ENCODE measurements around the gene ZBP1.

ZBP1 gene

DNA sequence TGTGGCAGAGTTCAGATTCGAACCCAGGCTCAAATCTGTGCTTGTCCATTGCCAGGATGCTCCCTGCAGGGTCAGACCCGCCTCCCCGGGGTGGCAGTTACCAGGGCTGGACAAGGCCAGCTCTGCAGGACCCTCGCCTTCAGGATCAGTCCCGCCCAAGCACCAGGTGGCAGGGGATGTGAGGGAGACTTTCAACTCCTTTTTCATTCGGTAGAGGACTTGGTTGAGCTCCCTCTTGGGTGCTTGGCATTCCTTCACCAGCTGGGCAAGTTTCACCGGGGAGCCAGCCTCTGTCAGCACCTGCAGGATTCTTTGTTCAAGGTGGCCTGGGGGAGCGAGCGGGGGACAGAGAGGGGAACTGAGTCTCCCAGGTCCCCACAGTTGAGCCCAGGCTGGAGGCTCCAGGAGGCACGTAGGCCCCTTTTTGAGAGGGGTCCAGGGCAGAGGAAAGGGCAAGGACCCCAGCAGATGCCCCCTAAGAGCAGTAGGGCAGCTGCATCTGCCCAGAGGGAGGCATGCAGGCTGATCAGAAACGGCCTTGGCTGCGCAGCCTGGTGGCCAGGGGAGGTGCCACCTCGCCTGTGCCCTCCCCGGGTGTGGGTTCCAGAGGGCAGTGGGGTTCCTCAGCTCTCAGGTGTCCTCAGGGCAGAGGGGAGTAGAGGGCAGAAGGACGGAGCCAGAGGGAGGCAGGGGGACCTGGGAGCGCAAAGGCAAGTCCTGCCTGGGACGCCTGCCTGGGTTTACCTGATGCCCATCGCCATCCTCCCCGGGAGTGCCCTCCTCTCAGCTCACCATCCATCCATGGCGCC is 3.9 kb downstream of the ZBP1 start:
- DNase-seq = no peak

DNA sequence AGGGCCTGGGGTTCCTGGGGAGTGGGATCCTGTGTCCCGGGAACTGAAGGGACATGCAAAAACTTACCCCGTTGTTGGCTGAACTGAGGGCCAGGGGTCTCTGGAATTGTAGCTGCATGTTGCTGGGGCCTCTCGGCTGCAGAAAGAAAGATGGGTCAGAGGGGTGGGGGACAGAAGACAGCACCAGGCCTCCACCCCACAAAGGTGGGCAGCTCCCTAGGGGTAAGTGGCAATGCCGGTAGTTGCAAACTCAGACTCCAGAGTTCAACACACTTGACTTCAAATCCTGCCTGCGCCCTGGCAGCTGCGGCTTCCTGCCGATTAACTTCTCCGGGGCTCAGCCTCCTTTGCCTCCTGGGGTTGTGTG is 4.8 kb downstream of the ZBP1 start:
- DNase-seq = no peak

DNA sequence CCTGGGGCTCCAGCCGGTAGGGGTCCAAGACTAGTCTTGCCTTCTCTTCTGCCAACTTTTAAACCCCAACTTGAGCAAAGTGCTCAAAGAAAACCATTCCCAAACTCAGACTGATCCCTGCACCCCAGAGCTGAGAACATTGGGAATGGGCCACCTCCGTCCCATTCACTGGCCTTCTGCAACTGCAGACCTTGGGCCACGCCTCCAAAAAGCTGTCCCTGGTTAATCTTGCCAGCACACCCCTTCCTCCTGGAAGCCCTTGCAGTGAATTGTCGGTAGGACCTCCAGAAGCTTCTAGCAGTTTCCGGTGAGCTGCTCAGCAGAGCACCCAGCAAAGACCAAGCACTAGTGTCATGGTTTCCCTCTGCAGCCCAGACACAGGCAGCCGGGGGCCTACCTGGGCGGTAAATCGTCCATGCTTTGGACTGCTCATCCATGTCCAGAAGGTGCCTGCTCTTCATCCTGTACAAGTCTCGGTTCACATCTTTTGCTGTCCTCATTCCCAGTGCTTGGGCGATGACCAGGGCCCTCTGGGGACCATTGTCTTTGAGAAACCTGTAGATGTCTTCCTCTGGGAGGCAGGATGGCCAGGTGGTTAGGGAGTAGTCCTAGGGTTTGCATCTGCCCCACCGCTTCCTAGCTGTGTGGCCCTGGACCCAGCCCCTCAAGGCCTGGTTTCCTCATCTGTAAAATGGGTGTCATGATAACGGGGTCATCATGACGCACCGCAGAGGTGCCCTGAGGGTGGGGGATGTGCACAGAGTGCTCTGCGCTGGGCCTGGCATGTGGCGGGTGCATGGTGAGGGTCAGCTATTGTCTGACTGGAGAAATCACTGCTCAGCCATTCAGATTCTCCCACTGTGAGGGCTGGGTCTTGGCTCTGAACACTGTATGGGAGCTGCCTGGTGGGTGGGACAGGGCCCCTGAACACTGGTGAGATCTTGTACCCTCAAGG is 5.5 kb downstream of the ZBP1 start:
- no peak for DNase-seq

DNA sequence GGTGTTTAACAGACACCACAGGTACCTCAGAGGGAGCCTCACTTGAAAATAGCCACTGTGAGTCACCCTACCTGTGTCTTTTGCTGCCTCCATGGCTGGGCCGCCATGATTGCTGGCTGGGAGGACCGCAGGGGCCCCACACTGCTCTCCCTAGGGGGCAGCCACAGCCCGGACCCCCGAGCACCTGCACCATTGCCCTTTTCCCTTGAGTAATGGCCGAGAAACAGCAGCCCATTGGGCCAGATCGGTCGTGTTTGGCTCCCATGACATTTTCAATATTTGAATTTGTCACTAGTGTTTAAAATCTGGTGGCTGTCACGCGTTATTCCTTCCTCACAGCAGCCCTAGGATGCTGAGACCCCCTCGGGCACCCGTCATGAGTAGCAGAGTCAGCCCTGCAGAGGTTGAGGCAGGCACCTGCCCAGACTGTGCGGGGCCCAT is 6.7 kb downstream of the ZBP1 start:
- no peak for DNase-seq

DNA sequence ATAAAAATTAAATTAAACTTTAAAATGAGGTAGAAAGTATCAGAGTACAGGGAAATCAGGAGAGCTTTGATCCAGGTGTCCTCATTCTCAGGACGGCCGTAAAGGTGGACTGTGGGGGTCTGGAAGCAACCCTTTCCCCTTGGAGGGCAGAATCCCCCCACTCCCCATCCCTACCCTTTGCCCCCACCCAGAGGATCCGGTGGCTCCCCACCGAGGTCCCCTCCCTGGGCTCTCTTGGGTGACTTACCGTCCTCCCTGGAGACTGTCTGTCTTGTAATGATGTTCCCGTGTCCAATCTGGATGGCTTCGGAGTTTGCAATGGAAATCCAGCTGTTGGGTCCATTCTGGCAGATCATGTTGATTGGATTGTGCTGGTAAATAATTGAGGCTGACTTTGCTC is 7.3 kb downstream of the ZBP1 start:
- no peak for DNase-seq

DNA sequence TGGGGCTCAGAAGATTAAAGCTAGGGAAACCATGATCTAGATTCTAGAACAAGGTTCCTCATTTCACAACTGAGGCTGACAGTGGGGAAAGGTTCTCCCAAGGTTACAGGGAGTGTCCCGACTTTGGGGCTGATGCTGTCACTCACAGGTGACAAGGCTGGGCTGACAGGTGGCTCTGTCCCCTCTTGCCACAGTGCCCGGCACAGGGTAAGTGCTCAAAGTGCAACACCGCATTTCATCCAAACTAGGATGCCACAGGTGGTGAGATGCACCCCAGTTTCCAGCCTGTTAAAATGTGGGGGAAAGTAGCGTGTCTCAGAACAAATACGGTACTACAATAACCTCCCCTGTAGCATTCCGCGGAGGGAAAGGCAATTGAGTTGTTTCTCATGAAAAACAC is 7.8 kb downstream of the ZBP1 start:
- no peak for DNase-seq

DNA sequence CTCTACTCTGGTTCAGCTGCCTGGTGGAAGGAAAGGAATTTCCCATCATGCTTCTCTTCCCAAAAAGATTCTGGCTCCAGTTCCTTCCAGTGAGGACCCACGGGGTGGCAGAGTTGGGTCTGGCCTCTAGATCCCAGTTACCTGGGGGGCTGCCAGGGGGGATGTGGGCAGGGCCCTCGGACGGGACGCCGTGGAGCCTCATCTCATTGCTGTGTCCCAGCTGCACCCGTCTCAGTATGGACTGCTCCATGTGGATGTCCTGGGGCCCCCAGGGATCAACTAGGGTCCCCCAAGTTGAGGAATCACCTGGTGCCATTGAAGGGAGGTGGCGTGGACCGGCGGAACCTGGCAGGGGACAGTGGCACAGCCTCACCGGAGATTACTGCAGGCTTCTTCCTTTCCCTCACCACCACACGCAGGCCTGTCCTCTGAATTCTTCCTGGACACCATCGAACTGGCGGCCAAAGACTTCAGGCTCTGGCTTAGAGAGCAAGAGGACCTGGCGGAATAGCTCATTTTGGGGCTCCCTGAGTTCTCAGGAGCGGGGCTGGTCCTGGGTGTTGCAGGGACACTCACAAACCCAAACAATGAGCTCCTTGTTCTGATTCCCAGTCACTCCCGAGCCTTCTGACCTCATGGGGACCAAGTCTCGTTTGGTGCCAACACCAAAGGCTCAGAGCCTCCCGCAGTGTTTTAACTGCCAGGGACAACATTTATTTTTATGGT is 8.5 kb downstream of the ZBP1 start:
- DNase-seq = no peak

DNA sequence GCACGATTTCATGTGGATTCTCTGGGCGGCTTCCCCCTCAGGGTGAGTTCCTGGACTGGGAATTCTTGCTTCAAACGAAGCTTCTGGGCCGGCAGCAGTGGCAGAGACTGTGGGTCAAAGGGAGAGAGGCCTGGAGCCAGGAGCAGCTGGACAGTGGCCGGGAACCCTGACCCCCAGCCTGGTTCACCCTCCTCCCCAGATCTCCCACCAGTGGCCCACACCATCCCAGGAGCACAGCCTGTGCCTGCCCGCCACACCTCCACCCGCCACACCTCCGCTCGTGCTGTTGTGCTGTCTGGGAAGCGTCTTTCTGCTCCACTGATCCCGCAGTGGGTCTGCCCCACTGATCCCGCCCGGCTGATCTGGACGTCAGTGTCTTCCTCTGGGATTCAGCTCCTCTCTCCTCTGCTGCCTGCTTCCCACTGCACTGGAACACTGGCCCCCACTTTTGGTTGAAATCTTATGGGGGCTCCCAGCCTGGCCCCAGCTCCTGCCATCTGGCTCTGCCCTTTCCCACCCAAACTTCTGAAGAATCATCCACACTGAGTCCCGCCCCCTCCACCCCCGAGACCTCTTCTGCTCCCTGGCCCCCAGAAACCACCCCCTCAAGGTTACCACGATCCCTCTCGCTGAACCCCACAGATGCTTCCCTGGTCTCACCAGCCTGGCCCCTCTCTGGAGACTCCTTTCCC is 9.8 kb downstream of the ZBP1 start:
- DNase-seq = no peak

DNA sequence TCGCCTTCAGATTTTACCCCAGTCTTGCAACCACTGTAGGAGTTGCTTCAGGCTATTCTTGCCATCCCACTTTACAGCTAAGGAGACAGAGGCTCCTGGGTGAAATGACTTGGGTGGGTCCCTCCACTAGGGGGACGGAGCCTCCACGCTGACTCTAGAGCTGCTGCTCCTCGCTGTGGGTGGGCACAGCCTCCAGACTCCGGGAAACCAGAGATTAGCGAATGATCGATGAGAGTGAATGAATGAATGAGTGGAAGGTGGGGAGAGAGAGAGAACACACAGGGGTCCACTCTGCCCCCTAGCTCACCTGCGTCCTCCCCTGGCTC is 10.4 kb downstream of the ZBP1 start:
- DNase-seq = no peak

DNA sequence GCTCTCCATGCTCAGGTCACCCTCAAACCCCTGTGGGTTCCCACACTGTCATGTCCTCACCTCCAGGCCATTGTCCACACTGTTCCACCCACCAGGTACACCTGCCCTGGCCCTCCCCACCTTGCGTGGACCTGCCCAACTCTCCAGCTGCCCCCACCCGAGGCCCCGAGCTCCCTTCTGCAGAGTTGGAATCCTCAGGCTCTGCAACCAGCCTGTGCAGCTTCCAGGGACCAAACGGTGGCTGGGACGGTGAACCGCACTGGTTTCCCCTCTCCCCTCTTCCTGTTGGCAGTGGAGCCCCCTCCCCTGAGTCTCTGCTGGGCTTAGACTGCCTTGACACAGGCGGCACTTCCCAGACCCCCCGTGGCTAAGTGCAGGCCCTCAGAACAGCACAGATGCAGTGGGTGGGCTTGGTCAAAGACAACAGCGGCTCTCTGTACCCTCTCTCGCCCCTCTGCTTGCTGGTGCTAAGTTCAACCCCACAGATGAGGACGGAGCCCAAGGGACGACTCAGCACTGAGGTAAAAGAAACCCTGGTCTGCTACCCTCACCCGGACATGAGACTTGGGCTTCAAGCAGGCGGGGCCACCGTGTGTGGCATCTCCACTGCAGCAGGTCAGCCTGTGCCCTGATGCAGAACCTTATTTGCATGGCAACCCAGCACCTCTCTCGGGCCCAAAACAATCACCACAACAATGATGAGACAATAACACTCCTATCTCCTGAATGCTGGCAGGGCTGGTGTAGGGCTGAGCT is 11.0 kb downstream of the ZBP1 start:
- DNase-seq = no peak

DNA sequence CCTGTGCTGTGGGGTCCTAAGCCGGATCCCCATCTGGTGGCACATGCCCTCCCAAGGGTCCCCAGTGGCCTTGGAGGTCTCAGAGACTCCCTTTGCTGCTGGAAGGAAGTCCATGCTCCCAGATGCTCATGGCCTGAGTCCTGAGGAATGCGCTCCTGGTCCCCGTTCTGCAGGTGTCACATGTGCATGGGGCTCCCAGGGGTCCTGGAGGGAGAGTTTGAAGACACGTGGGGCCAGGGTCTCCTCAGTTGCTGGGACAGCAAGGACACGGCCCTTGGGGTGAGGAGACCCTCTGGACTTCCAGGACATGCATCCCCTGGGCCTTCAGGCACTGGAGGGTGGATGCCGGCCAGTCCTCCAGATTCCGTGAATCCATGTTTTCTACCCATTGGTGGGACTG is 11.7 kb downstream of the ZBP1 start:
- no peak for DNase-seq

DNA sequence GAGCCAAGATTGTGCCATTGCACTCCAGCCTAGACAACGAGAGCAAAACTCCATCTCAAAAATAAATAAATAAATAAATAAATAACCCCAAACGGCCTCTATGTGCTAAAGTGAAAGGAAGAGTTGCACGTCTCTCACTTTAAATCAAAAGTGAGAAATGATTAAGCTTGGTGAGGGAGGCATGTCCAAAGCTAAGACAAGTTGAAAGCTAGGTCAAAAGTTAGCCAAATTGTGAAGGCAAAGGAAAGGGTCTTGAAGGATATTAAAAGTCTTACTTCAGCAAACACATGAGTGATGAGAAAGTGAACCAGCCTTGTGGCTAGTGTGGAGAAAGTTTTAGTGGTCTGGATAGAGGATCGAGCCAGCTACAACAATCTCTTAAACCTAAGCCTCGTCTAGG is 14.3 kb downstream of the ZBP1 start:
- DNase-seq = no peak

DNA sequence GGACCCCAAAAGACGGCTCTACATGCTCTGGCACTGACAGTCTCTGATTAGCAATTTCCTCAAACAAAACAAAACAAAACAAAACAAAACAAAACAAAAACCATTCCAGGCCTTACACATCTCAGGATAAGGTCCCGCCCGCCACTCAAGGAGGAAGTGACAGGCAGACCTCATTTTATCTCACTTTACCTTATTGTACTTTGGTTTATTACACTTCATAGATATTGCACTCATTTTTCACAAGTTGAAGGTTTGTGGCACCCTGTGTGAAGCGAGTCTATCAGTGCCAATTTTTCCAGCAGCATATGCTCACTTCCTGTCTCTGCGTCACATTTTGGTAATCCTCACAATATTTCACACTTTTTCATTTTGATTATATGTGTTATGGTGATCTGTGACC is 15.2 kb downstream of the ZBP1 start:
- no peak for DNase-seq

DNA sequence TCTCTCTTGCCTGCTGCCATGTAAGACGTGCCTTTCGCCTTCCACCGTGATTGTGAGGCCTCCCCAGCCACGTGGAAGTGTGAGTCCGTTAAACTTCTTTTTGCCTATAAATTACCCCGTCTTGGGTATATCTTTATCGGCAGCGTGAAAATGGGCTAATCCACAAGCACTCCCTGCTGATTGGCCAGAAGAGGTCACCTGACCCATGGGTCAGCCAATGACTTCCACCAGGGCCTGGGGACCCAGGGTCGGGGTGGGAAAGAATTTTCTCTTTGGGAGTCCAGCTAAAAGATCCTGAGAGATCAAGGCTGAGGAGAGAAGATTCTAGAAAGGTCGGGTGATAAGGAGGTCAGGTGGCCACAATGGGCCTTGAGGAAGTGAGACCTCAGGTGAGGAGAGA is 17.1 kb downstream of the ZBP1 start:
- DNase-seq = no peak

DNA sequence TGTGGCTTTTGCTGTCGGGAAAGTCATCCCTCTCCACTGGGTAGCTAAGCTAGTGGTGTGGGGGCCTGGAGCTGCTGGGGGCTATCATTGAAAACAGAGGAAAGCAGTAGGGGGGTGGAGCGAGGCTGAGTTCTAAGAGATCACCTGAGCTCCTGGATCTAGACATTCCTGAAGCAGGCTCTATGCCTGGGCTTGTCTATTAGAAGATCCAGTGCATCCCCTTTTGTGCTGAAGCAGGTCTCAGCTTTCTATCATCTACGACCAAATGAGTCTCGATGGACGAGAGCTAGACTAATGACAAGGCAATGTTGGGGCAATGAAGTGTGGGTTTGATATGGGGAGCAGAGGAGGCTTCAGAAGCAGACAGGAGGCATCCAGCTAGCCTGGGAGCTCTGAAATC is 18.5 kb downstream of the ZBP1 start:
- no peak for DNase-seq

DNA sequence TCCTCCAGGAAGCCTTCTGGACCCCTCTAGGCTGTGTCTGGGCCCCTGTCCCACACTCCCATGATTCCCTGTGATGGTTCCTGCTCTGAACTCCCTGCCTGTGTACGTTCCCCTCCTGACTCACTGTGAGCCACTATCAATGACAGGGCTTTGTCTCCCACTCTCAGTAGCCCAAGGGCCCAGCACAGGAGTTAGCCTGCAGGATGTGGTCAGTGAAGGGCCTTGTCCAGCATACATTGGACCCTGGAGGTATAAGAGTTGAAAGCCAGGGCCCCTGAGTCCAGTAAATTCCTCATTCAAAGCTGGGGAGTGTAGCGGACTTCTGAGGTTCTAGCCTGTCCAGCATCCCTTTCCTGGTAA is 19.0 kb downstream of the ZBP1 start:
- no peak for DNase-seq

DNA sequence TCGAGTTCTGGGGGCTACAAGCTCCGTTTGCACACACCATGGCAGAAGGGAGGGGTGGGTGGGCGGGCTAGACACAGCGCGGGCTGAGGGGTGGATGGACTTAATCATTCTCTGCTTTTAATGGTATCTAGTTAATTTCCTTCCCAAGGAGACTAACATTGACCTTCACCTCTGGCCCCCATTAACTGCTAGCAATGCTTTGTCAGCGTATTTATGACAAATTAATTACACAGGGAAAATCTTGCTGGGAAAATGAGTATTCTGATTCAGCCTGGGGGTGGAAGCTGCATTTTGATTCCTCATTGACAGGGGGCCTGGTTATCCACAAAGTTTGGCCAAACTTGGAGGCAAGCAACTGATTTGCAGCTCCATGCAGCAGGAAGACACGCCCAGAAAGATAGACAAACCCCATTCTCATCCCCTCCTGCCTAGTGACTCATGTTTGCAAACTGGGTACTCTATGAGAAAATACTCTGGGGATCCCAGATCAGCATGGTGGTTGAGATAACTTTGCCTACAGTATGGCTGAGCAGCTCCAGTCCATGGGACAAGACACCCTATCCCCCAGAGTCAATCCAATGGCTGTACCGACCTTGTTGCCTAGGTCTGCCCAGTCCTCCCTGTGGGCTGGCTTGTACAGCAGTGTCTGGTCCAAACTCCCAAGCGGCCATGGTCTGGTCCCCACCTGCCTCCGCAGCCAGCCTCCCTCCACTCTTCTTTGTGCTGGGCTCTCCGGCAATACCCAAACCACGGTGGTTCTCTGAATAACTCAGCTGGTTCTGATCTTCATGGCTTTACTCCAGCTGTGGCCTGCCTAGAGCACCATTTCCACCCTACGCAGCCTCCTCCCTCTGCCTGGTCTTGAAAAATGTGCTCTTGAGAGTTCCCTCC is 19.7 kb downstream of the ZBP1 start:
- DNase-seq = no peak

DNA sequence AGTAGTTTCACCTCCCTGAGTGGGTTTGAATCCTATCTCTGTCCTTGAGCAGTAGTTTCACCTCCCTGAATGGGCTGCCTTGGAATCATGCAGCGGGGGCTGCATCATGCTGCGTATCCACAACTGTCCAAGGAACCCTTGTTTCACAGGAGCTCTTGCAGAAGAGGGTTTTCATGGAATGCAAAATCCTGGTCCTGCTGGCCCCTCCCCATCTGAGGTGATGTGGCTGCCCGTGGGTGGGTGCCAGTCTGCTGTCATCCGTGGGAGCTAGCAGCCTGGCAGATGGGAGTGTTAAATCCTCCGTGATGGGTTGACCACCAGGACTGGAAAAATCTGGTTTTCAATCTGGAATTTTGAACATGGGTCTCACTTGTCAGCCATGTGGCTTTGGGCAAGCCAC is 21.7 kb downstream of the ZBP1 start:
- DNase-seq = no peak

DNA sequence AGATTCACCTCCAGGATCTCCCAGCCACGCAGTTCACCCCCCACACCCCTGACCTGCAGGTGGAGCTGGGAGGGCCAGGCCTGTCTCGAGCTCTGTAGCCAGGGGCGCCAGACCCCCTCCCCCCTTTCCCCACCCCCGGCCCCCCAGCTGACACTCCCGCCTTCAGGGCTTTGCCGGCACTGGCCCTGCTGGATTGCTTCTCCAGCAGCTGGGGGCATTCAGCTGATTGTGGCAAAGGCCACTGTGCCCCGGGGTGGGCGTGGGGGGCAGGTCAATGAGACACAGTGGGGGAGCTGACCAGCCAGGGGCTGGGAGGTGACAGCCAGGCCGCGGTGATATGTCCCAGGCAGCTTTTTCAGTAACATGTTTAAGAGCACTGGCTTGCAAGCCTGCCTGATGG is 22.2 kb downstream of the ZBP1 start:
- no peak for DNase-seq

DNA sequence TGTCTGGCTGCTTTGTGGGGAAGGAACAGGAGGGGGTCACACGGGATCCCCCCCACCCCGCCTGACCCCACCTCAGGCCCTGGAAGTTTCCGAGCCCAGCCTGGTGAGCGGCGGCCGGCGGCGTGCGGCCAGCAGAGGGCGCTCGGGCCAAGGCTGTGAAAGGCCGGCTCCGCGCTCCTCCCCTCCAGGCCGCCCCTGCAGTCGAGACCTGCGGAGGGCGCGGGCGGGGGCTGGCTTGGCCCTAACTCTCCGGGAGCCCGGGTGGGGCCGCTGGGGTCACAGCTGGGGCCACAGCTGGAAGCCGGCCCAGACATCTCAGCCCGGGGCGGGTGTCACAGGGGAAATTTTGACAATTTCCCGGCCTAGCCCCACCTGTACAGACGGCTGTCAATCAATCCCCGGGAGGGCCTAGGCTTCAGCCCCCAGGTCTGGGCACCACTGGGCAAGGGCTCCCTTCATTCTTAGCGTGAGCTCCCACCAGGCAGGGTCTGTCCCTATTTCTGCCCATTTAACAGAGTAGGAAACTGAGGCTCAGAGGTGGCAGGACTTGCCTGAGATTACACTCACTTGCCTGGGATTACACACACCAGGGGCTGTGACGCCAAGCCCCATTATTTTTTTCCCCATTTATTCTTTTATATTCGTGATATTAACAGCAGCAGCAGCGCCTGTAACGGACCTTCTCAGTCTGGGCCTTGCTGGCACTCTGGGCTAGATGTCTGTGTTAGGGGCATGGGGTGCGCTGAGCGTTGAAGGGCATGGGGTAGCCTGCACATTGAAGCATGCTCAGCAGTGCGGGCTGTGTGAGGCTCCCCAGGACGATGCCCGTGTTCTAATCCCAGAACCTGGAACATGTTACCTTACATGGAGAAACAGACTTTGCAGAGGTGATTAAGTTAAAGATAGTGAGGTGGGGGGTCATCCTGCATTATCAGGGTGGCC is 23.0 kb downstream of the ZBP1 start:
- DNase-seq = peak; percentile 15
